ENCODE measurements around the gene FGD1. TPM values are rescaled to one million over a fixed set of nuclear protein-coding genes. Genes with fewer than 3 reads are reported as not detected.

The FGD1 gene
- total and polyA plus RNA-seq, 2 of the 8 experiments (the other 6 are each of a cell fraction or from before 2014, with no cell fraction given) = 6.8 to 34.9 TPM

GRCh38 chrX:54473993-54474859 lies 21.8 kb downstream of the FGD1 start:
- no peak overlapping the region for H2BK15ac ChIP-seq (ENCODE audit: low read length)
- H2BK12ac ChIP-seq (ENCODE audit: low read depth, low read length) = no peak overlapping the region
- no peaks in the 10 kb centered on the region; the same call in 1 of the 2 replicates for H3K79me1 ChIP-seq (ENCODE audit: low read depth, low read length)
- no peak for DNase-seq (ENCODE audit: low read depth in 1 of 2, low spot score in 2 of 2)
- no peak overlapping the region for H2AK5ac ChIP-seq (ENCODE audit: low read depth, low read length)
- no peak overlapping the region for H2BK120ac ChIP-seq (replicated peaks; ENCODE audit: low read depth, low read length)
- ChIA-PET POLR2A (ENCODE audit: partially characterized antibody) (no interaction called here), CTCF (ENCODE audit: partially characterized antibody) (no interaction called here)
- H4K20me1 ChIP-seq (replicated peaks in 1 of 2; ENCODE audit: control insufficient read depth in 1 of 2, insufficient read depth in 2 of 2, low read length in 2 of 2) = no peaks in the 10 kb centered on the region
- peaks cover 0 to 9% (median 5%) of the 10 kb centered on the region in 4 experiments; a peak in 4 of 7 replicates for H3K4me1 ChIP-seq (replicated peaks in 1 of 4; ENCODE audit: control insufficient read depth in 3 of 4, insufficient read depth in 4 of 4, low read length in 3 of 4)
- no peak for FAIRE-seq
- H3K56ac ChIP-seq (replicated peaks; ENCODE audit: insufficient read length, low read depth, low read length) = no peak overlapping the region
- H3K14ac ChIP-seq (ENCODE audit: insufficient read length) = no peak overlapping the region
- H3K27me3 ChIP-seq (replicated peaks in 1 of 4; ENCODE audit: control insufficient read depth in 3 of 4, extremely low read depth in 1 of 4, insufficient read depth in 3 of 4, low read length in 3 of 4) = no peaks in the 10 kb centered on the region
- no peaks in the 10 kb centered on the region for H3K23me2 ChIP-seq (ENCODE audit: low read depth, low read length)
- no peak overlapping the region for H3K18ac ChIP-seq (ENCODE audit: extremely low read depth, low read length)
- no peak overlapping the region for H3K4me3 ChIP-seq (ENCODE audit: extremely low read depth in 1 of 4, insufficient read depth in 2 of 4, low read depth in 3 of 4, low read length in 4 of 4)
- H4K8ac ChIP-seq (ENCODE audit: extremely low read depth, insufficient read depth, low read length) = no peak overlapping the region
- no peak overlapping the region for H3K23ac ChIP-seq (ENCODE audit: insufficient read length)
- peak overlapping the region in 1 of 4 experiments; percentile 5; a peak in 1 of 7 replicates for H3K9ac ChIP-seq (replicated peaks in 1 of 4; ENCODE audit: extremely low read depth in 1 of 4, low read depth in 3 of 4, low read length in 3 of 4)
- no peak overlapping the region for H2BK20ac ChIP-seq (ENCODE audit: low read length)
- WGBS, 2 experiments (ENCODE audit: extremely low coverage in 1 of 2, insufficient coverage in 1 of 2, insufficient read length in 1 of 2, insufficient replicate concordance in 2 of 2, low coverage in 1 of 2, low lambda C conversion rate in 2 of 2, missing lambda C conversion rate in 1 of 2) = 96% methylated on average over 8 of the region's 10 CpGs; no CpG with 5 or more reads in 1 of the 2 experiments
- H2AFZ ChIP-seq (ENCODE audit: low read length) = no peak overlapping the region
- no peak overlapping the region for H4K5ac ChIP-seq (ENCODE audit: insufficient read length, low read depth, low read length)
- no peaks in the 10 kb centered on the region for H3K9me3 ChIP-seq (ENCODE audit: insufficient read depth in 2 of 2, low read depth in 1 of 2, low read length in 1 of 2)
- H4K91ac ChIP-seq (replicated peaks; ENCODE audit: insufficient read length, low read length) = no peak overlapping the region
- no peak overlapping the region for H3K4me2 ChIP-seq (ENCODE audit: insufficient read depth in 1 of 2, low read depth in 2 of 2, low read length in 2 of 2)
- peaks cover 0 to 9% (median 0%) of the 10 kb centered on the region in 4 experiments; a peak in 1 of 8 replicates for H3K36me3 ChIP-seq (ENCODE audit: control insufficient read depth in 2 of 4, insufficient read depth in 4 of 4, low read length in 3 of 4)
- H3K4ac ChIP-seq (replicated peaks; ENCODE audit: insufficient read length, low read depth, low read length) = no peak overlapping the region
- H3K79me2 ChIP-seq (ENCODE audit: control insufficient read depth in 1 of 2, insufficient read depth in 2 of 2, low read length in 2 of 2) = peaks cover 0 to 24% of the 10 kb centered on the region in 2 experiments; a peak in 3 of 4 replicates
- H2BK5ac ChIP-seq (ENCODE audit: low read depth, low read length) = no peak overlapping the region
- H3K27ac ChIP-seq (ENCODE audit: low read depth, low read length) = no peak overlapping the region
- TF ChIP-seq SIX5 (IDR thresholded peaks at IDR 0.05; ENCODE audit: low read depth, low read length) (no peak), CEBPB (IDR thresholded peaks at IDR 0.05; ENCODE audit: low read depth, low read length) (no peak), ASH2L (IDR thresholded peaks at IDR 0.05; ENCODE audit: low read length) (no peak), NRF1 (IDR thresholded peaks at IDR 0.05; ENCODE audit: low read depth, low read length) (no peak), SP1 (IDR thresholded peaks at IDR 0.05; ENCODE audit: low read depth, low read length) (no peak), POLR2AphosphoS5 (IDR thresholded peaks at IDR 0.05; ENCODE audit: low read depth, low read length) (no peak), MAFK (IDR thresholded peaks at IDR 0.05; ENCODE audit: low read depth, low read length) (no peak), CTBP2 (IDR thresholded peaks at IDR 0.05; ENCODE audit: borderline replicate concordance, insufficient read depth, insufficient read length, low read length) (no peak), RXRA (IDR thresholded peaks at IDR 0.05; ENCODE audit: insufficient read depth, low read depth, low read length) (no peak), SP4 (IDR thresholded peaks at IDR 0.05; ENCODE audit: low read length) (no peak), SAP30 (IDR thresholded peaks at IDR 0.05; ENCODE audit: insufficient read depth, insufficient replicate concordance, low read length) (no peak)
- TF ChIP-seq, protein P1, sequence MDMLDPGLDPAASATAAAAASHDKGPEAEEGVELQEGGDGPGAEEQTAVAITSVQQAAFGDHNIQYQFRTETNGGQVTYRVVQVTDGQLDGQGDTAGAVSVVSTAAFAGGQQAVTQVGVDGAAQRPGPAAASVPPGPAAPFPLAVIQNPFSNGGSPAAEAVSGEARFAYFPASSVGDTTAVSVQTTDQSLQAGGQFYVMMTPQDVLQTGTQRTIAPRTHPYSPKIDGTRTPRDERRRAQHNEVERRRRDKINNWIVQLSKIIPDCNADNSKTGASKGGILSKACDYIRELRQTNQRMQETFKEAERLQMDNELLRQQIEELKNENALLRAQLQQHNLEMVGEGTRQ (IDR thresholded peaks at IDR 0.05; ENCODE audit: low read length) = no peak
